Mesenchymal stem cell (in vitro differentiated cells and primary cell): ENCODE measurements around the gene PPME1.

Experiments used
- DNase-seq: peaks from one replicate; pipeline ENCODE4 v3.0.0-alpha.2; 2013
- H2AFZ ChIP-seq: one replicate; pipeline ENCODE4 v1.6.1; 2013; ENCODE audit warnings: low read depth, mild to moderate bottlenecking, control low read depth, inconsistent platforms, low read length, moderate library complexity
- H2AK5ac ChIP-seq: 2 replicates; pipeline ENCODE4 v1.6.1; 2013; ENCODE audit warnings: low read length, moderate library complexity, mild to moderate bottlenecking, inconsistent platforms; ENCODE audit not compliant: severe bottlenecking
- H2BK120ac ChIP-seq: one replicate; pipeline ENCODE4 v1.6.1; 2013; ENCODE audit warnings: low read depth, mild to moderate bottlenecking, inconsistent platforms, low read length, moderate library complexity
- H2BK12ac ChIP-seq, 2 experiments: one replicate each; pipeline ENCODE4 v1.6.1; 2013; ENCODE audit warnings: inconsistent platforms in 2 of 2, low read length in 2 of 2, mild to moderate bottlenecking in 2 of 2, moderate library complexity in 2 of 2, control low read depth in 1 of 2
- H2BK15ac ChIP-seq: one replicate; pipeline ENCODE4 v1.6.1; 2013; ENCODE audit warnings: mild to moderate bottlenecking, low read depth, inconsistent platforms; ENCODE audit not compliant: poor library complexity, severe bottlenecking
- H2BK5ac ChIP-seq: 2 replicates; pipeline ENCODE4 v1.6.1; 2013; ENCODE audit warnings: low read depth, mild to moderate bottlenecking, low read length, control low read depth, inconsistent platforms; ENCODE audit not compliant: poor library complexity, severe bottlenecking
- H3K14ac ChIP-seq, 2 experiments: one replicate each; pipeline ENCODE4 v1.6.1; 2013; ENCODE audit warnings: inconsistent platforms in 2 of 2, low read length in 2 of 2, control low read depth in 1 of 2, mild to moderate bottlenecking in 1 of 2, moderate library complexity in 1 of 2
- H3K18ac ChIP-seq, 2 experiments: one replicate each; pipeline ENCODE4 v1.6.1; 2013; ENCODE audit warnings: inconsistent platforms in 2 of 2, low read length in 2 of 2, control low read depth in 1 of 2, low read depth in 1 of 2, mild to moderate bottlenecking in 1 of 2
- H3K23ac ChIP-seq, 2 experiments: one replicate each; pipeline ENCODE4 v1.6.1; 2013; ENCODE audit warnings: inconsistent platforms in 2 of 2, low read length in 2 of 2, mild to moderate bottlenecking in 2 of 2, moderate library complexity in 2 of 2, control low read depth in 1 of 2
- H3K27ac ChIP-seq: 2 replicates; pipeline ENCODE4 v1.5.1; 2013; ENCODE audit warnings: mild to moderate bottlenecking, moderate library complexity, low read length, control low read depth, inconsistent platforms; ENCODE audit not compliant: poor library complexity, severe bottlenecking
- H3K27me3 ChIP-seq, 2 experiments: 2 replicates each; pipeline versions ENCODE4 v1.6.1 to v1.7.0; 2013; ENCODE audit warnings: low read length in 2 of 2, mild to moderate bottlenecking in 2 of 2, moderate library complexity in 2 of 2, control low read depth in 1 of 2, inconsistent platforms in 1 of 2; ENCODE audit not compliant: control insufficient read depth in 1 of 2, insufficient read depth in 1 of 2
- H3K36me3 ChIP-seq, 2 experiments: 2 replicates each; pipeline versions ENCODE4 v1.6.1 to v1.7.0; 2013; ENCODE audit warnings: low read length in 2 of 2, control low read depth in 1 of 2, inconsistent platforms in 1 of 2, low read depth in 1 of 2, mild to moderate bottlenecking in 1 of 2; ENCODE audit not compliant: insufficient read depth in 2 of 2, control insufficient read depth in 1 of 2
- H3K4ac ChIP-seq, 2 experiments: one replicate each; pipeline ENCODE4 v1.6.1; 2013; ENCODE audit warnings: inconsistent platforms in 2 of 2, low read length in 2 of 2, mild to moderate bottlenecking in 2 of 2, moderate library complexity in 2 of 2, control low read depth in 1 of 2, low read depth in 1 of 2
- H3K4me1 ChIP-seq: 2 replicates; pipeline ENCODE4 v1.6.1; 2013; ENCODE audit warnings: low read depth, low read length, control low read depth; ENCODE audit not compliant: control insufficient read depth, insufficient read depth
- H3K4me2 ChIP-seq: 2 replicates; pipeline ENCODE4 v1.6.1; 2013; ENCODE audit warnings: low read length, mild to moderate bottlenecking, inconsistent platforms; ENCODE audit not compliant: poor library complexity, severe bottlenecking
- H3K4me3 ChIP-seq, 2 experiments: 2 replicates each; pipeline versions ENCODE4 v1.5.1 to v1.7.0; 2013; ENCODE audit warnings: low read length in 2 of 2, mild to moderate bottlenecking in 2 of 2, control low read depth in 1 of 2, low read depth in 1 of 2; ENCODE audit not compliant: insufficient read depth in 1 of 2
- H3K79me1 ChIP-seq: replicated peaks from 2 replicates; pipeline ENCODE4 v1.6.1; 2013; ENCODE audit warnings: mild to moderate bottlenecking, control low read depth, low read length, inconsistent platforms; ENCODE audit not compliant: poor library complexity, severe bottlenecking
- H3K9ac ChIP-seq: 2 replicates; pipeline ENCODE4 v1.7.0; 2013; ENCODE audit warnings: mild to moderate bottlenecking, low read length, moderate library complexity
- H3K9me3 ChIP-seq: 2 replicates; pipeline ENCODE4 v1.7.0; 2013; ENCODE audit warnings: mild to moderate bottlenecking, low read length; ENCODE audit not compliant: control insufficient read depth
- H4K8ac ChIP-seq: one replicate; pipeline ENCODE4 v1.6.1; 2013; ENCODE audit warnings: inconsistent platforms, mild to moderate bottlenecking, low read length, moderate library complexity
- H4K91ac ChIP-seq: one replicate; pipeline ENCODE4 v1.6.1; 2013; ENCODE audit warnings: mild to moderate bottlenecking, low read length, inconsistent platforms
- WGBS: methylation state at CpG from one replicate; pipeline ENCODE4 v1.1.7; 2013; ENCODE audit warnings: mixed read lengths; 5-methylcytosine and 5-hydroxymethylcytosine counted together

Gene PPME1

GRCh38 chr11:74272276-74272675 is 101.2 kb downstream of the PPME1 start:
- Histone ChIP-seq H3K4me2 (no peak overlapping the region), H3K79me1 (no peaks in the 10 kb centered on the region), H3K9me3 (no peaks in the 10 kb centered on the region), H3K27ac (no peak overlapping the region), H4K8ac (no peak overlapping the region), H3K18ac (no peak overlapping the region), H2BK5ac (no peak overlapping the region), H3K23ac (no peak overlapping the region), H3K4me3 (no peak overlapping the region), H3K36me3 (no peaks in the 10 kb centered on the region), H2BK12ac (no peak overlapping the region), H2BK120ac (no peak overlapping the region), H3K4me1 (peaks cover 2% of the 10 kb centered on the region), H2AK5ac (no peak overlapping the region), H3K27me3 (no peaks in the 10 kb centered on the region), H3K4ac (no peak overlapping the region), H4K91ac (no peak overlapping the region), H3K9ac (no peak overlapping the region), H2AFZ (no peak overlapping the region), H3K14ac (no peak overlapping the region), H2BK15ac (no peak overlapping the region)
- DNase-seq: no peak
- WGBS: 90% methylated on average over 4 of the region's 4 CpGs

DNA sequence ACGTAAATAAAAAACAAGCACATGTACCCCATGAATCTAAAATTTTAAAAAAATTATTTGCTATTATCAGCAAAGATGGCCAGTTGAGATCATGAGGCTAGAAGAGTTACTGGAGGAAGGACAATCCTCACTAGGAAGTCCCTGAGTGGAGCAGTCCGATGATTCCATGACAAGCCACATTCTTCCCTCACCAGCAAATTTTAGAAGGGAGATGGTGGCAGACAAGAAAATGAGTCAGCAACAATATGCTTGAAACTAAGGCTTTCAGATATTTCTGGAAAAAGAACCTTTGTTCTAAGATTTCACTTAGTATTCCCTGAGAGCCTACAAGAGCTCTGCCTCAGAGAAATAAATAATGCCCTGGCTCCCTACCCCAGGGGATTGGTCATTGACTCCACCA is 105.5 kb downstream of the PPME1 start:
- H2BK5ac ChIP-seq: no peak overlapping the region
- H3K27ac ChIP-seq: no peak overlapping the region
- no peak overlapping the region for H3K23ac ChIP-seq
- no peaks in the 10 kb centered on the region for H3K9me3 ChIP-seq
- no peak overlapping the region for H2AFZ ChIP-seq
- H3K79me1 ChIP-seq: no peaks in the 10 kb centered on the region
- H2AK5ac ChIP-seq: no peak overlapping the region
- peak overlapping the region in 1 of 2 experiments; percentile 78 for H3K18ac ChIP-seq
- no peak overlapping the region for H4K8ac ChIP-seq
- no peak overlapping the region for H3K4ac ChIP-seq
- no peak overlapping the region for H3K9ac ChIP-seq
- peak; percentile 44 for DNase-seq
- H3K4me2 ChIP-seq: no peak overlapping the region
- H3K36me3 ChIP-seq: no peaks in the 10 kb centered on the region
- H3K4me3 ChIP-seq: no peak overlapping the region
- H3K27me3 ChIP-seq: no peaks in the 10 kb centered on the region
- H2BK15ac ChIP-seq: no peak overlapping the region
- WGBS: no CpG with 5 or more reads among the region's 2 CpGs
- H2BK120ac ChIP-seq: no peak overlapping the region
- H3K14ac ChIP-seq: no peak overlapping the region
- no peak overlapping the region for H4K91ac ChIP-seq
- H2BK12ac ChIP-seq: no peak overlapping the region
- H3K4me1 ChIP-seq: peaks cover 6% of the 10 kb centered on the region

GRCh38 chr11:74278103-74278502 is 107.0 kb downstream of the PPME1 start:
- Histone ChIP-seq H2AK5ac (peak overlapping the region; percentile 50), H3K27me3 (no peaks in the 10 kb centered on the region), H2BK12ac (no peak overlapping the region), H3K27ac (peak overlapping the region; percentile 78), H4K91ac (no peak overlapping the region), H2AFZ (no peak overlapping the region), H3K9ac (peak overlapping the region; percentile 45), H3K79me1 (no peaks in the 10 kb centered on the region), H3K4me3 (no peak overlapping the region), H3K9me3 (no peaks in the 10 kb centered on the region), H3K23ac (no peak overlapping the region), H3K4me1 (peaks cover 6% of the 10 kb centered on the region), H4K8ac (peak overlapping the region; percentile 60), H3K18ac (peak overlapping the region in 1 of 2 experiments; percentile 17), H2BK15ac (no peak overlapping the region), H3K14ac (no peak overlapping the region), H2BK120ac (no peak overlapping the region), H3K4me2 (no peak overlapping the region), H3K4ac (no peak overlapping the region), H2BK5ac (peak overlapping the region; percentile 89), H3K36me3 (no peaks in the 10 kb centered on the region)
- no peak for DNase-seq
- 90% methylated on average over 2 of the region's 2 CpGs for WGBS

DNA sequence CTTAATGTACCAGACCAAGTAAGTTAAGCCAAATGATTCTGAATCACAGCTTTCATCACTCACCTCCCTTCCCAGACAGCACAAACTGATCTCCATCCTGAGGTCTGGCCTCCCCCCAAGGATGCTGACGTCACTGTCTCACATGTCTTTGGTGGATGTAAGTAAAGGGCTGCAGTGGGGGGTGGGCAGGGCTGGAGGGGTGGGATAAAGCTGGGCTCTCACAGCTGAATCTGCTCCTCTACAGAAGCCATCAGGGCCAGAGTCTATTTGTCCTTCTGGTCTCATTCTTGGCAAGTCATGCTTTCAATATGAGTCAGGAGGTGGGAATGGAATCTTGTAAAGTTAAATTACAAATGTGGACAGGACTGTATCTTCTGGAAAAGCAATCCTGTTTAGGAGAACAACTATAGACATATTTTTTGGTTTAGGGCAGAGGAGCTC is 107.7 kb downstream of the PPME1 start:
- Histone ChIP-seq H3K27me3 (no peaks in the 10 kb centered on the region), H2BK5ac (no peak overlapping the region), H2BK12ac (peak overlapping the region in 1 of 2 experiments; percentile 71), H3K23ac (no peak overlapping the region), H3K36me3 (no peaks in the 10 kb centered on the region), H3K4ac (no peak overlapping the region), H3K79me1 (no peaks in the 10 kb centered on the region), H4K91ac (no peak overlapping the region), H3K4me1 (peaks cover 6% of the 10 kb centered on the region), H3K18ac (peak overlapping the region in 1 of 2 experiments; percentile 18), H3K9me3 (no peaks in the 10 kb centered on the region), H3K4me3 (no peak overlapping the region), H3K4me2 (no peak overlapping the region), H2AK5ac (no peak overlapping the region), H3K9ac (peak overlapping the region; percentile 45), H3K14ac (no peak overlapping the region), H2AFZ (no peak overlapping the region), H4K8ac (no peak overlapping the region), H3K27ac (peak overlapping the region; percentile 78), H2BK15ac (no peak overlapping the region), H2BK120ac (no peak overlapping the region)
- peak; percentile 88 for DNase-seq
- WGBS: 6% methylated on average over 1 of the region's 1 CpG
